ENCODE data around the gene GOLIM4.

DNA sequence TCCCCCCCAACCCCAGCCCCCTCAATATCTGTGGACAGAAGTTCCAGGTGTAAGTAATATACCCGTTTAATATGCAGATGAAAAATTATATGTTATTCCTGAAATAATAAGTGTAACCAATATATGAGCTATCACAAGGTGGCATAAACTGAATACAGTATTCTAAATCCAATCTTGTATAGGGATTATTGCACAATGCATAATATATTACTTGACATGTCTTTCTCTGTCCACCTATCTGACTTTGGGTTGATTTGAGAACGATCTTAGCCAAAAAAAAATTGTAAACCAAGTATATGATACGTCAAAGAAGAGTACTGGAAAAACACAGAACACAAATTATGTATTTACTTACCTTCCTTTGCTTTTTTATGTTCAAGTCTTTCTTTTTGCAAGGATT lies 47.8 kb downstream of the GOLIM4 start:
- TF ChIP-seq, protein P1, sequence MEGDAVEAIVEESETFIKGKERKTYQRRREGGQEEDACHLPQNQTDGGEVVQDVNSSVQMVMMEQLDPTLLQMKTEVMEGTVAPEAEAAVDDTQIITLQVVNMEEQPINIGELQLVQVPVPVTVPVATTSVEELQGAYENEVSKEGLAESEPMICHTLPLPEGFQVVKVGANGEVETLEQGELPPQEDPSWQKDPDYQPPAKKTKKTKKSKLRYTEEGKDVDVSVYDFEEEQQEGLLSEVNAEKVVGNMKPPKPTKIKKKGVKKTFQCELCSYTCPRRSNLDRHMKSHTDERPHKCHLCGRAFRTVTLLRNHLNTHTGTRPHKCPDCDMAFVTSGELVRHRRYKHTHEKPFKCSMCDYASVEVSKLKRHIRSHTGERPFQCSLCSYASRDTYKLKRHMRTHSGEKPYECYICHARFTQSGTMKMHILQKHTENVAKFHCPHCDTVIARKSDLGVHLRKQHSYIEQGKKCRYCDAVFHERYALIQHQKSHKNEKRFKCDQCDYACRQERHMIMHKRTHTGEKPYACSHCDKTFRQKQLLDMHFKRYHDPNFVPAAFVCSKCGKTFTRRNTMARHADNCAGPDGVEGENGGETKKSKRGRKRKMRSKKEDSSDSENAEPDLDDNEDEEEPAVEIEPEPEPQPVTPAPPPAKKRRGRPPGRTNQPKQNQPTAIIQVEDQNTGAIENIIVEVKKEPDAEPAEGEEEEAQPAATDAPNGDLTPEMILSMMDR (conservative IDR thresholded peaks at IDR 0.05; ENCODE audit: low read depth, low read length), result no peak
- no peak for TF ChIP-seq EZH2 (IDR thresholded peaks at IDR 0.05; ENCODE audit: borderline replicate concordance, low read depth, low read length, poor library complexity, severe bottlenecking)

All from A673 (cell line).